ENCODE results near the gene EXOC5. TPM values are rescaled to one million over a fixed set of nuclear protein-coding genes. Genes with fewer than 3 reads are reported as not detected.

EXOC5 gene
- total RNA-seq, 1 experiment from 2014 or later, result 80.4 TPM

DNA sequence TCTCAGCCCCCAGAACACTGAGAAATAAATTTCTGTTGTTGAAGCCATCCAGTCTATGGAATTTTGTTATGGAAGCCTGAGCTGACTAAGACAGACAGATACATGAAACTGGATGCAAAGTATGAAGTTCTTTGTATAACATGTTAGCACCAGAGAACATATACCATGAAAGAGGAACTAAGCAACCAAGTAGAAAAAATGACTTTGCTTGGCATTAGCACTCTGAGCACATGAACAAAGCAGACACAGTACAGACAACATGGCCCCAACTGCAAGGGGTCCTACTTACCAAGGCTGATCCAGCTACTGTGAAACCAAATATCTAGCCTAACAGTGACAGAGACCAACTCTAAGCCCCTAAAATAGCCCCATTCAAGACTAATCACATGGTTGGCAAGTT is 13.8 kb downstream of the EXOC5 start:
- ChIA-PET POLR2A (no interaction called here), CTCF (interaction anchor here (0.6 kb wide), 1 partner anchor 944 kb away, joined by 3 read pairs; no protein-coding TSS in a partner anchor)
- Mint-ChIP-seq H3K36me3 (peaks cover 16% of the 10 kb centered on the region), H3K27ac (no peak overlapping the region), H3K9me3 (peaks cover 10% of the 10 kb centered on the region), H3K4me3 (no peak overlapping the region), H3K4me1 (peaks cover 15% of the 10 kb centered on the region), H3K27me3 (ENCODE audit: low read depth) (no peaks in the 10 kb centered on the region)
- TF ChIP-seq, protein P1, sequence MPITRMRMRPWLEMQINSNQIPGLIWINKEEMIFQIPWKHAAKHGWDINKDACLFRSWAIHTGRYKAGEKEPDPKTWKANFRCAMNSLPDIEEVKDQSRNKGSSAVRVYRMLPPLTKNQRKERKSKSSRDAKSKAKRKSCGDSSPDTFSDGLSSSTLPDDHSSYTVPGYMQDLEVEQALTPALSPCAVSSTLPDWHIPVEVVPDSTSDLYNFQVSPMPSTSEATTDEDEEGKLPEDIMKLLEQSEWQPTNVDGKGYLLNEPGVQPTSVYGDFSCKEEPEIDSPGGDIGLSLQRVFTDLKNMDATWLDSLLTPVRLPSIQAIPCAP (CRISPR knock-in tag; IDR thresholded peaks at IDR 0.05), result no peak
- TF ChIP-seq ZNF416 (CRISPR knock-in tag; IDR thresholded peaks at IDR 0.05) (no peak), IRF2 (CRISPR knock-in tag; IDR thresholded peaks at IDR 0.05; ENCODE audit: borderline replicate concordance, low read depth) (no peak), ZNF219 (CRISPR knock-in tag; IDR thresholded peaks at IDR 0.05; ENCODE audit: borderline replicate concordance) (no peak), NFYB (CRISPR knock-in tag; conservative IDR thresholded peaks at IDR 0.05; ENCODE audit: low read depth) (no peak), E2F5 (CRISPR knock-in tag; IDR thresholded peaks at IDR 0.05) (no peak), TCF7 (CRISPR knock-in tag; IDR thresholded peaks at IDR 0.05; ENCODE audit: low read depth) (no peak), NFE2L1 (CRISPR knock-in tag; IDR thresholded peaks at IDR 0.05) (no peak), ATF1 (CRISPR knock-in tag; IDR thresholded peaks at IDR 0.05) (no peak), TEAD1 (CRISPR knock-in tag; IDR thresholded peaks at IDR 0.05) (no peak)
- TF ChIP-seq, protein P2, sequence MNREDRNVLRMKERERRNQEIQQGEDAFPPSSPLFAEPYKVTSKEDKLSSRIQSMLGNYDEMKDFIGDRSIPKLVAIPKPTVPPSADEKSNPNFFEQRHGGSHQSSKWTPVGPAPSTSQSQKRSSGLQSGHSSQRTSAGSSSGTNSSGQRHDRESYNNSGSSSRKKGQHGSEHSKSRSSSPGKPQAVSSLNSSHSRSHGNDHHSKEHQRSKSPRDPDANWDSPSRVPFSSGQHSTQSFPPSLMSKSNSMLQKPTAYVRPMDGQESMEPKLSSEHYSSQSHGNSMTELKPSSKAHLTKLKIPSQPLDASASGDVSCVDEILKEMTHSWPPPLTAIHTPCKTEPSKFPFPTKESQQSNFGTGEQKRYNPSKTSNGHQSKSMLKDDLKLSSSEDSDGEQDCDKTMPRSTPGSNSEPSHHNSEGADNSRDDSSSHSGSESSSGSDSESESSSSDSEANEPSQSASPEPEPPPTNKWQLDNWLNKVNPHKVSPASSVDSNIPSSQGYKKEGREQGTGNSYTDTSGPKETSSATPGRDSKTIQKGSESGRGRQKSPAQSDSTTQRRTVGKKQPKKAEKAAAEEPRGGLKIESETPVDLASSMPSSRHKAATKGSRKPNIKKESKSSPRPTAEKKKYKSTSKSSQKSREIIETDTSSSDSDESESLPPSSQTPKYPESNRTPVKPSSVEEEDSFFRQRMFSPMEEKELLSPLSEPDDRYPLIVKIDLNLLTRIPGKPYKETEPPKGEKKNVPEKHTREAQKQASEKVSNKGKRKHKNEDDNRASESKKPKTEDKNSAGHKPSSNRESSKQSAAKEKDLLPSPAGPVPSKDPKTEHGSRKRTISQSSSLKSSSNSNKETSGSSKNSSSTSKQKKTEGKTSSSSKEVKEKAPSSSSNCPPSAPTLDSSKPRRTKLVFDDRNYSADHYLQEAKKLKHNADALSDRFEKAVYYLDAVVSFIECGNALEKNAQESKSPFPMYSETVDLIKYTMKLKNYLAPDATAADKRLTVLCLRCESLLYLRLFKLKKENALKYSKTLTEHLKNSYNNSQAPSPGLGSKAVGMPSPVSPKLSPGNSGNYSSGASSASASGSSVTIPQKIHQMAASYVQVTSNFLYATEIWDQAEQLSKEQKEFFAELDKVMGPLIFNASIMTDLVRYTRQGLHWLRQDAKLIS (CRISPR knock-in tag; IDR thresholded peaks at IDR 0.05; ENCODE audit: borderline replicate concordance), result no peak
- DNase-seq (ENCODE audit: low spot score), result no peak
- ATAC-seq, result no peak

DNA sequence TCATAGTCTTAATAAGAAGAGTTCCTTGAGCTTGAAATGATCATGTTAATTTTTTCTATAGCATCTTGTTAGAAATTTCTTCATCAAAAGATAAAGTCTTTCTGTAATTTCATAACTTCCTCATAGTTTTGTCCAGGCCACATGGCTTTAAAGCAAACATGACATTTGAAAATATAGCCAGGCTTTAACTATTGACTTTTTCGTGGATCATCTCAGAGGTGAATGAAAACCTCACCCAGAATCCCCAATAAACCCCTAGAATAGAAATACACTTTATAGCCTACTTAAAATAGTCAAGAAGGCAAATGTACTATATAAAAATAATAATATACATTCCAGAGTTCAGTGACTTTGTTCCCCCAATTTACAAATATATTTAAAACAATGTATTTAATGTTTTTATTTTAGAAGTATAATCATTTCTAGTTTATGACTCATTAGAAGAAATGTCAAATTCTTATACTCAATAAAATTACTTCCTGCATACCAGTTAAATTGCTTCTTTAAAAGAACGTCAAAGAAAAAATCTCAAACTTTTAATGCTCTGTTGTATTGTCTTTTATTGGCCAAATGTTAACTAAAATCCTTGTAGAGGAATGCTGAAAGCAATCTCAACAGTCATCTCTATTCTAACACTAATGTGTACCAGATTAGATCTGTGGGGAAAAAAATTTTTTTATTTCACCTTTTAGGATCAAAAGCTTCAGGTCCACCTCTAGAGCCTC is 21.6 kb downstream of the EXOC5 start:
- TF ChIP-seq PRRX2 (CRISPR knock-in tag; IDR thresholded peaks at IDR 0.05), result no peak
- TF ChIP-seq, protein P3, sequence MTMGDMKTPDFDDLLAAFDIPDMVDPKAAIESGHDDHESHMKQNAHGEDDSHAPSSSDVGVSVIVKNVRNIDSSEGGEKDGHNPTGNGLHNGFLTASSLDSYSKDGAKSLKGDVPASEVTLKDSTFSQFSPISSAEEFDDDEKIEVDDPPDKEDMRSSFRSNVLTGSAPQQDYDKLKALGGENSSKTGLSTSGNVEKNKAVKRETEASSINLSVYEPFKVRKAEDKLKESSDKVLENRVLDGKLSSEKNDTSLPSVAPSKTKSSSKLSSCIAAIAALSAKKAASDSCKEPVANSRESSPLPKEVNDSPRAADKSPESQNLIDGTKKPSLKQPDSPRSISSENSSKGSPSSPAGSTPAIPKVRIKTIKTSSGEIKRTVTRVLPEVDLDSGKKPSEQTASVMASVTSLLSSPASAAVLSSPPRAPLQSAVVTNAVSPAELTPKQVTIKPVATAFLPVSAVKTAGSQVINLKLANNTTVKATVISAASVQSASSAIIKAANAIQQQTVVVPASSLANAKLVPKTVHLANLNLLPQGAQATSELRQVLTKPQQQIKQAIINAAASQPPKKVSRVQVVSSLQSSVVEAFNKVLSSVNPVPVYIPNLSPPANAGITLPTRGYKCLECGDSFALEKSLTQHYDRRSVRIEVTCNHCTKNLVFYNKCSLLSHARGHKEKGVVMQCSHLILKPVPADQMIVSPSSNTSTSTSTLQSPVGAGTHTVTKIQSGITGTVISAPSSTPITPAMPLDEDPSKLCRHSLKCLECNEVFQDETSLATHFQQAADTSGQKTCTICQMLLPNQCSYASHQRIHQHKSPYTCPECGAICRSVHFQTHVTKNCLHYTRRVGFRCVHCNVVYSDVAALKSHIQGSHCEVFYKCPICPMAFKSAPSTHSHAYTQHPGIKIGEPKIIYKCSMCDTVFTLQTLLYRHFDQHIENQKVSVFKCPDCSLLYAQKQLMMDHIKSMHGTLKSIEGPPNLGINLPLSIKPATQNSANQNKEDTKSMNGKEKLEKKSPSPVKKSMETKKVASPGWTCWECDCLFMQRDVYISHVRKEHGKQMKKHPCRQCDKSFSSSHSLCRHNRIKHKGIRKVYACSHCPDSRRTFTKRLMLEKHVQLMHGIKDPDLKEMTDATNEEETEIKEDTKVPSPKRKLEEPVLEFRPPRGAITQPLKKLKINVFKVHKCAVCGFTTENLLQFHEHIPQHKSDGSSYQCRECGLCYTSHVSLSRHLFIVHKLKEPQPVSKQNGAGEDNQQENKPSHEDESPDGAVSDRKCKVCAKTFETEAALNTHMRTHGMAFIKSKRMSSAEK (CRISPR knock-in tag; IDR thresholded peaks at IDR 0.05; ENCODE audit: borderline replicate concordance), result no peak
- TF ChIP-seq ZNF416 (CRISPR knock-in tag; IDR thresholded peaks at IDR 0.05), result no peak
- no peak for TF ChIP-seq NFYB (CRISPR knock-in tag; conservative IDR thresholded peaks at IDR 0.05; ENCODE audit: low read depth)
- TF ChIP-seq JUN (CRISPR knock-in tag; IDR thresholded peaks at IDR 0.05), result no peak
- no peak for TF ChIP-seq RELA (CRISPR knock-in tag; IDR thresholded peaks at IDR 0.05; ENCODE audit: borderline replicate concordance)
- TF ChIP-seq RORB (CRISPR knock-in tag; IDR thresholded peaks at IDR 0.05), result no peak
- TF ChIP-seq ZNF121 (CRISPR knock-in tag; IDR thresholded peaks at IDR 0.05), result no peak
- no peak for TF ChIP-seq ERG (CRISPR knock-in tag; IDR thresholded peaks at IDR 0.05)
- Mint-ChIP-seq H3K27ac (no peak overlapping the region), H3K27me3 (ENCODE audit: low read depth) (no peaks in the 10 kb centered on the region), H3K9me3 (no peaks in the 10 kb centered on the region), H3K4me1 (peaks cover 2% of the 10 kb centered on the region; the same call in 1 of the 2 replicates), H3K36me3 (peaks cover 4% of the 10 kb centered on the region; the same call in 1 of the 2 replicates), H3K4me3 (no peak overlapping the region)
- ATAC-seq (no peak), DNase-seq (ENCODE audit: low spot score) (no peak)
- ChIA-PET CTCF (no interaction called here), POLR2A (no interaction called here)
